SH-SY5Y (cell line): ENCODE results near the gene CAB39.

Source experiments
- GATA2 ChIP-seq: IDR thresholded peaks from 2 replicates; pipeline ENCODE4 v1.6.1; 2011; ENCODE audit warnings: mild to moderate bottlenecking, low read depth, low read length
- GATA3 ChIP-seq: IDR thresholded peaks from 2 replicates; pipeline ENCODE4 v1.6.1; 2011; ENCODE audit warnings: low read depth, mild to moderate bottlenecking, low read length, moderate library complexity

CAB39 gene

DNA sequence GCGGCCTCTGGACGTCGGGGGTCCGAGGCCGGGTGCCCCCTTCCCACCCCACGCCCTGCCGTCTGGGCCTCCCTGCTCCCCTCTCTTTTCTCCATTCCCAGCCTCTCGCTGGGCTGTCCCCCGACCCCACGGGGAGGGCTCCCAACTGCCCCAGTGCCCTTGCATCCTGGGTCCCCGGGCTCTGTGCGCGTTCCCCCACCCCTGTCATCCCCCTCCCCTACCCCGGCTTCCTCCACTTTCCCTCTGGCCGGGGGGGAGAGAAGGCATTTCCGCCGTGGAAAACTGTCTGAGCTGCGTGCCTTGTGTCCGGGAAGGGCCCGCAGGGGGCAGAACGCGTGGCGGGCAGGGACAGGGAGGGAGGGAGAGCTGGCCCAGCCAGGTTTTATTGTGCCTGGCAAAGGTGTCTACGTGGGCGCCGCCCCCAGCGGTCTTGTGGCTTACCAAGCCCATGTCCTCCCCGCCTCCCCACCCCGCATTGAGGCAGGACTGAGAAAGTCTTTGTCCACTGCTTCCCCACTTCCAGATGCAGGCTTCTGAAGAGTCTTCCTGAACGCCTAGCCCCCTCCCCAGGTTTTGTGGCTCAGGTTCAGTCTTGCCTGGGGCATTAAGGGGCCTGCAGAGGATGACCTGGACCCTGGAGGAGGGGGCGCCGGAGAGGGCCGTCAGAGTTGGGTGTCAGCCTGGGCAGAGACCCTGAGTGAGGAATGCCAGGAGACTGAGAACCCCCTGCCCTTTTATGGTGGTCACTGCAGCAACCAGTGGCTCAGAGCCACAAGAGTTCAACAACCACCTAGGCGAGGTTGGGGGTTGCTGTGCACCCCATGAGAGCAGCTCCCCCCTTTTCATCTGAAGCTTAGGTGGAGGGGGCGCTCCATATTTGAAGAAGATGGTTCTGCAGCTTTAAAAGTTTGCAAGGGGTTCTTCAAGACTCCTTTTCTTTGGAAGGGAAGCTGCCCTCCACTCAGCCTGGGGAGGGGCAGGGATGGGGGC is 153.4 kb downstream of the CAB39 start:
- TF ChIP-seq GATA2, result no peak
- no peak for TF ChIP-seq GATA3

DNA sequence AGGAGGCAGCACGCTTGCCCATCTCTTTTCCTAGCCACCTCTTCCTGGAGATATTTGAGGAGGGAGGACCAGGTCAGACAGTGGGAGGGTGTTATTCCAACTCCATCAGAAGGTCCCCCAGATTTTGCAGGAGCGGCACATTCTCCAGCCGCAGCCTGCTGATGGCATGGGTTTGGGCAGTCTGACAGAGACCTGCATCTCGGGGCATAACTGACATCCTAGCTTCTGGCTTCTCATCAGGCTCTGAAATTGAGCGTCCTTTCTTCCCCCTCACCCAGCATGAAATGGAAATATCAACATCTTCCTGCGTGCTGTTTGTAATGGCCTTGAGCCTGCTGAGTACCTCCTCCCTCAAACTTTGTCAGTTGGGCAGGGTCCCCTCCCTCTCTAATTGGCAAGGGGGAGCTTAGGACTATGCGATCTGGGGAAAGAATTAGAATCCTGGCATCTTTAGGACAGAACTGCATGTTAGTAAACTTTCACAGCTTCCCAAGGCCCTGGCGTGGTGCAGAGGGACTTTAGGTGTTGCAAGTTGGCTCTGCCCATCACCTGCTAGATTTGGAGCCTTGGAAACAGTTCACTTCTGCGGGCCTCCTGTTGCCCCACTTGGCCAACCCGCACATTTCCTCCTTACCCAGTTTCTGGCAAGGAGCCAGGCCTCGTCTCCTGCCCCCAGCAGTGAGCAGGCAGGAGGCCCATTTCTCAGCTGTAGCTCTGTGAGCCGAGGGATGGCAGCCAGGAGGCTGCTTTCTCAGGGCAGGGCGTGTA is 154.3 kb downstream of the CAB39 start:
- TF ChIP-seq GATA2 (no peak), GATA3 (no peak)

DNA sequence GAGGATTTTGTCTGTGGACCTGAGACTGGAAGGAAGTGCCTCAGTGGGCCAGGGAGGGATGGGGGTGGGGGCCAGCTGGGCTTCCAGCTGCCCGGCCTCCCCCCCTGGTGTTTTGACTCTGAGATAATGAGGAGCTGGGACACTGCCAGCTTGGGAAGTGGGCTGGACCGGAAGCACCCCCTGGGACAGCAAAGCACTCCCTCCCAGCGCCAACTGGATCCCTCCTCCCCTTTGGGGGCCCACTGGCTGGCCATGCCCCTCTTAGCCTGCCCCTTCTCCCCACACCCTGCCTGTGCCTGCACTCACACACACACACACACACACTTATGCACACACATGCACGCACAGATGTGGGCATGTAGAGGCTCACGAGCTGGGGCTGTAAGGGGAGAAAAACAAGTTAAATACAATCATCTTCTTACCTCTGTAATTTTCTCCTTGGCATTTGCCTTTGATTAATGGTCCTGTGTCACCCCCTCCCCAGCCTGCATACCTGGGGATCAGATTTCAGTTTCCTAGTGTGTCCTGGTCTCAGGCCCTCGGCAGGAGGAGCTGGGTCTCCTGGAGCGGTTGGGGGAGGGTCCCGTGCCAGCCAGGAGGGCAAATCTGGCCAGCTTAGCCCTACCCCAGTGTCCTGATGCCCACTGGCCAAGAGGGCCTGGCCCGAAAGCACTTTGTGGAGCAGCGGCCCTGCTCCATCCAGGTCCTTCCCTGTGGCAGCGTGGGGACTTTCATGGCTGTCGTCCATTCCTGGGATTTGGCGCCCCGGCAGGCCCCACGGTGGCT is 155.7 kb downstream of the CAB39 start:
- TF ChIP-seq GATA2 (no peak), GATA3 (no peak)

DNA sequence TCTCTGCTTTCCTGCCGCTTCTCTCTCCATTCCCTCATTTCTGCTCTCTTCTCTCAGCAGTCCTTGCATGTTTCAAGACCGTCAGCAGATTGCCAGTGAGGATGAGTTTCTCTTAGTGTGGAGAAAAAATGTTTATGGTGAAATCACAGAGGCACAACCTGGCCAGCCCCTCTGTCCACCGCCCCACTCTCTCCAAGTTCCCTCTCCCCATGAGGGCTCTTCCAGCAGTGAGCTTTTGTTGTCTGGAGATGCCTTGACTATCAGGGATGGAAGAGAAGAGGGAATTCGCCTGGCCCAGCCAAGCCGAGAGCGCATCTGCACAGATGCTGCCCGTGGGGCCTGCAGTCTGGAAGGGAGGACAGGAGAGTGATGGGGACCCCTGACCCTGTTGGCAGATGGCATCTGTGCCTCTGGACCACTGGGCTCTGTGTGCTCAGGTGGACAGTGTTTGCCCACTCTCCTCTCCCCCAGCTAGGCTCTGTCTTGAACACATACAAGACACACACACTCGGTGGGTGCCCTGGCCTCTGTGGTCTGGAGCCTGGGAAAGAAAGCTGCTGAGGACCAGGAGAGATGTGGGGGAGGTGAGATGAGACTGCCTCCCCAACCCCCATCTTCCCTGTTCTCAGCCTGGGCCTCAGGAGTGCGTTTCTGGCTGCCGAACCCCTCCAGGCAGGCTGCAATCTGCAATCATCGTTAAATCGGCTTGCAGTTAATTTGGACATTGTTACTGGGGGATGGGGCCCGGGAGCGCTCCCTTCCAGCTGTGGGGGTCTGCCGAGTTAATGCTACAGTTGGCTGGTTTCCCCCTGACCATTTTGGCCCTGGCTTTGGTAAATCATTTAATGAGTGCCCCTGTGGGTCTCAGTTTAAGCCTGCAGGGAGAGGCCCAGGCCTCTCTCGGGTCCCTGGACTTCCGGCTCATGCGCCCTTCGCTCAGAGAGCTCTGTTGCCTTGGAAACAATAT is 156.6 kb downstream of the CAB39 start:
- TF ChIP-seq GATA3 (no peak), GATA2 (peak; percentile 94)

DNA sequence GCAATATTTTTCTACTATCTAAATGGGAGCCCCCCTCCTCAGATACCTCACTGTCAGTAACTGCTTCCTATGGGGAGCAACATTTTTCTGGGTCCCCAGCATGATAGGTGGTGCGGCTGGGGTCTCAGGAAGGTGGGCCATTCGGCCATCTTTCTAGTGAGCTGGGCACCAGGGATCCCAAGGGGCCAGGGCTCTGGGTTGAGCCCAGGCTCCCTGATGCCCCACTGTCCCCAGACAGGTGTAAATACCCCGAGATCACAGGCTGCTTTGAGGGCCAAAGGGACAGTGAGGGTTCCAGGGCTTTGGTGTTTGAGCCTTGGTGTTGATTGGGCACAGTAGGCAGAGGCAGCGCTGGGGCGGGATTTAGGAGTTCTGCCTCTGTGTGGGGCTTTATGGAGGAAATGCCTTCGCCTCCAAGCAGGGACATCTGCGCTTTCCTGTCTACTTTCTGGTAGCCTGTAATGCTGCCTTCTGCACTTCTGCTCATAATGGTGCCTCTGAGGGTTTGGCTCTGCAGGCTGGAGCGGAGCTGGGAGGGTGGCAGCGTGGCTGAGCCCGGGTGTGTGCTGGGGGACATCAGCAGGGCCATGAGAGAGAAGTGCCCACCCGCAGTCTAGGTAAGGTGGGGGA is 157.4 kb downstream of the CAB39 start:
- no peak for TF ChIP-seq GATA3
- no peak for TF ChIP-seq GATA2
